GM12878 (cell line): Measurements from ENCODE around the gene GABARAPL2. TPM values are rescaled to one million over a fixed set of nuclear protein-coding genes. Genes with fewer than 3 reads are reported as not detected.

Experiments
- ATAC-seq: fragments of 200-7000 bp; cut with Tn5 transposase; 3 replicates; pipeline ENCODE4 v1.9.1; 2020; ENCODE audit warnings: mild to moderate bottlenecking, moderate library complexity
- BruUV-seq: library from RNA; stranded (reverse); fragments of 400-500 nt; replicated peaks from 2 replicates; lab custom pipeline; 2021; lab: Mats Ljungman, UMichigan
- CTCF ChIA-PET: fragments of 300-600 bp; sonication (Branson Sonifier 250); formaldehyde crosslinking; extraction: SDS; loops from one replicate; lab custom pipeline; 2021; ENCODE audit warnings: inconsistent platforms; lab: Yijun Ruan, JAX
- POLR2A ChIA-PET: fragments of 350-600 bp; formaldehyde crosslinking; extraction: SDS; loops from one replicate; lab custom pipeline; 2021; ENCODE audit warnings: inconsistent platforms; lab: Charles Lee
- RAD21 ChIA-PET: fragments of 300-600 bp; sonication (Branson Sonifier 250); formaldehyde crosslinking; loops from one replicate; lab custom pipeline; 2023; ENCODE audit warnings: antibody characterized with exemption; ENCODE audit not compliant: unreplicated experiment; lab: Charles Lee
- SMC1A ChIA-PET: fragments of 300-600 bp; sonication (Branson Sonifier 250); formaldehyde crosslinking; loops from one replicate; lab custom pipeline; 2023; ENCODE audit not compliant: unreplicated experiment, uncharacterized antibody; lab: Charles Lee
- DNase-seq: peaks from one replicate; pipeline ENCODE4 v3.0.0-alpha.2; 2011; ENCODE audit warnings: low read depth, low spot score
- FAIRE-seq: peaks from 3 replicates; lab custom pipeline; 2011; peaks lifted over from hg19 to GRCh38; lab: Jason Lieb, UNC
- H2AFZ ChIP-seq: 2 replicates; pipeline ENCODE4 v1.6.0; 2011; ENCODE audit warnings: low read depth, low read length, control low read depth; ENCODE audit not compliant: control insufficient read depth
- H3K27ac ChIP-seq: 2 replicates; pipeline ENCODE4 v1.5.1; 2011; ENCODE audit warnings: control low read depth; ENCODE audit not compliant: control insufficient read depth, insufficient read depth
- H3K27me3 ChIP-seq, 2 experiments: replicated peaks in 1 of 2; 2 replicates each; pipeline versions ENCODE4 v1.6.0 to v1.6.1; 2011; ENCODE audit warnings: low read length in 1 of 2; ENCODE audit not compliant: control insufficient read depth in 2 of 2, insufficient read depth in 2 of 2
- H3K36me3 ChIP-seq, 2 experiments: 2 replicates each; pipeline ENCODE4 v1.5.1; 2011; ENCODE audit warnings: low read length in 1 of 2; ENCODE audit not compliant: control insufficient read depth in 2 of 2, insufficient read depth in 2 of 2
- H3K4me1 ChIP-seq: 2 replicates; pipeline ENCODE4 v1.6.1; 2011; ENCODE audit warnings: mild to moderate bottlenecking, low read length, moderate library complexity, mixed read lengths; ENCODE audit not compliant: control insufficient read depth, insufficient read depth
- H3K4me2 ChIP-seq: 2 replicates; pipeline ENCODE4 v1.6.0; 2011; ENCODE audit warnings: control low read depth; ENCODE audit not compliant: control insufficient read depth, insufficient read depth
- H3K4me3 ChIP-seq: fragments of 200-600 bp; sonication (generic); 2 replicates; pipeline ENCODE4 v1.5.1; 2016
- H3K79me2 ChIP-seq: 2 replicates; pipeline ENCODE4 v1.6.0; 2011; ENCODE audit warnings: low read length; ENCODE audit not compliant: control insufficient read depth, insufficient read depth
- H3K9ac ChIP-seq: 2 replicates; pipeline ENCODE4 v1.8.0; 2011; ENCODE audit warnings: low read length, control low read depth, mixed read lengths; ENCODE audit not compliant: control insufficient read depth, insufficient read depth
- H3K9me3 ChIP-seq: replicated peaks from 3 replicates; pipeline ENCODE4 v1.5.1; 2011; ENCODE audit warnings: mild to moderate bottlenecking, low read length; ENCODE audit not compliant: control insufficient read depth, insufficient read depth
- H4K20me1 ChIP-seq: 2 replicates; pipeline ENCODE4 v1.6.0; 2011; ENCODE audit not compliant: control insufficient read depth, insufficient read depth
- BCL3 ChIP-seq: IDR thresholded peaks from 2 replicates; pipeline ENCODE4 v1.6.1; 2011; ENCODE audit warnings: borderline replicate concordance, low read depth, mild to moderate bottlenecking, moderate library complexity, low read length; ENCODE audit not compliant: insufficient read depth, poor library complexity, severe bottlenecking
- JUND ChIP-seq: IDR thresholded peaks from 2 replicates; pipeline ENCODE4 v1.6.1; 2012; ENCODE audit warnings: low read depth, mild to moderate bottlenecking, low read length, improper control_type of control experiment, moderate library complexity
- KDM1A ChIP-seq: fragments of 200-600 bp; sonication (generic); IDR thresholded peaks from 2 replicates; pipeline ENCODE4 v1.6.1; 2016; ENCODE audit warnings: borderline replicate concordance
- NFIC ChIP-seq: IDR thresholded peaks from 2 replicates; pipeline ENCODE4 v1.6.1; 2012; ENCODE audit warnings: low read depth, mild to moderate bottlenecking, inconsistent platforms, low read length, moderate library complexity
- RFX5 ChIP-seq: IDR thresholded peaks from 2 replicates; pipeline ENCODE4 v1.6.1; 2011; ENCODE audit warnings: low read depth, low read length, improper control_type of control experiment
- SPI1 ChIP-seq: IDR thresholded peaks from 2 replicates; pipeline ENCODE4 v1.6.1; 2011; ENCODE audit warnings: low read depth, mild to moderate bottlenecking, low read length, moderate library complexity, borderline replicate concordance; ENCODE audit not compliant: insufficient read depth
- STAT1 ChIP-seq: fragments of 450-650 bp; conservative IDR thresholded peaks from 2 replicates; pipeline ENCODE4 v1.6.1; 2014; ENCODE audit warnings: antibody characterized with exemption, mild to moderate bottlenecking
- WGBS: methylation state at CpG from one replicate; pipeline ENCODE4 v1.1.6; 2016; ENCODE audit warnings: low lambda C conversion rate; ENCODE audit not compliant: insufficient replicate concordance, insufficient coverage; ENCODE audit errors: missing lambda C conversion rate; 5-methylcytosine and 5-hydroxymethylcytosine counted together
- in situ Hi-C: fragments of 300-500 bp; cut with MboI; formaldehyde crosslinking; loops from 9 replicates; pipeline ENCODE4 v1.14.3; 2018; ENCODE audit warnings: mixed read lengths
- intact Hi-C: fragments of 100-400 bp; cut with micrococcal nuclease; formaldehyde crosslinking; loops from one replicate; pipeline ENCODE4 v1.14.2; 2022; ENCODE audit not compliant: unreplicated experiment
- polyA plus RNA-seq, 11 experiments: library from polyadenylated mRNA; depleted of rRNA in 4 of 11; unstranded in 6 of 11; stranded (reverse) in 5 of 11; fragments of >200 nt; fragmentation: Nextera tagmentation in 4 of 11; fragmentation: Illumina TruSeq in 1 of 11; extraction: Ambion mirVana in 4 of 11; extraction: Trizol in 1 of 11; gene quantifications; 1 replicate in 1 of 11; 2 replicates in 10 of 11; pipeline versions ENCODE4 v1.2.1 to v1.2.3, GENCODE V29; 2011 to 2016; ENCODE audit warnings: inconsistent platforms in 2 of 11, missing spikeins in 2 of 11, low read depth in 1 of 11
- total RNA-seq, 4 experiments: library from RNA; depleted of rRNA in 3 of 4; stranded (reverse); fragments of >200 nt in 3 of 4; fragmentation: Illumina TruSeq in 1 of 4; extraction: Trizol in 1 of 4; gene quantifications; 2 replicates each; pipeline versions ENCODE4 v1.2.1 to v1.2.3, GENCODE V29; 2013 to 2021

GABARAPL2 gene
- total and polyA plus RNA-seq, 10 of the 15 experiments (the other 5 are each of a cell fraction or from before 2014, with no cell fraction given): 61.9 to 359 (median 128) TPM

- H4K20me1 ChIP-seq: no peaks in the 10 kb centered on the region
- DNase-seq (no peak), FAIRE-seq (no peak), ATAC-seq (peak; percentile 80)
- intact Hi-C loops (no loop called here), in situ Hi-C loops (no loop called here)
- H3K27me3 ChIP-seq: no peaks in the 10 kb centered on the region
- no peak overlapping the region for H2AFZ ChIP-seq
- no TSS peak for BruUV-seq
- no peak overlapping the region for H3K4me3 ChIP-seq
- no peak overlapping the region for H3K4me2 ChIP-seq
- H3K9me3 ChIP-seq: no peaks in the 10 kb centered on the region
- SMC1A ChIA-PET: interaction anchor here (0.9 to 1.2 kb wide), 2 partner anchors 38 to 60 kb away, joined by 3 to 5 read pairs; no protein-coding TSS in a partner anchor
- H3K9ac ChIP-seq: no peak overlapping the region
- POLR2A ChIA-PET: interaction anchor here (1.0 to 1.3 kb wide), 2 partner anchors 18 to 19 kb away, joined by 3 to 5 read pairs; partner anchors contain the start of gene GABARAPL2
- WGBS: 30% methylated on average over 3 of the region's 3 CpGs
- RAD21 ChIA-PET: interaction anchor here (0.9 to 1.0 kb wide), 2 partner anchors 20 to 28 kb away, joined by 3 to 5 read pairs; partner anchors contain the start of gene TMEM231
- peaks cover 11% of the 10 kb centered on the region for H3K4me1 ChIP-seq
- H3K27ac ChIP-seq: no peak overlapping the region; the same call in 1 of the 2 replicates
- CTCF ChIA-PET: interaction anchor here (0.6 to 1.1 kb wide), 7 partner anchors 11 to 612 kb away, joined by 3 to 5 read pairs (median 3); no protein-coding TSS in a partner anchor
- no peak for TF ChIP-seq STAT1
- TF ChIP-seq NFIC: 0 out of 2 replicates have a peak, but pooled peaks have one; percentile 20
- TF ChIP-seq SPI1: peak; percentile 63; the same call in 1 of the 2 replicates
- H3K36me3 ChIP-seq: no peaks in the 10 kb centered on the region; a peak in 1 of 4 replicates
- H3K79me2 ChIP-seq: no peaks in the 10 kb centered on the region
Observed at GRCh38 chr16:75584108-75584507, 17.9 kb downstream of the GABARAPL2 start.

- no TSS peak for BruUV-seq
- WGBS: 100% methylated on average over 4 of the region's 4 CpGs
- no peaks in the 10 kb centered on the region; a peak in 1 of 4 replicates for H3K36me3 ChIP-seq
- TF ChIP-seq BCL3: no peak
- TF ChIP-seq JUND: no peak
- no peak for TF ChIP-seq KDM1A
- TF ChIP-seq RFX5: no peak
- ChIA-PET RAD21 (no interaction called here), POLR2A (interaction anchor here (1.0 kb wide), 1 partner anchor 12 kb away, joined by 3 read pairs; no protein-coding TSS in a partner anchor), SMC1A (interaction anchor here (1.1 kb wide), 1 partner anchor 12 kb away, joined by 4 read pairs; no protein-coding TSS in a partner anchor), CTCF (interaction anchor here (1.0 kb wide), 1 partner anchor 15 kb away, joined by 3 read pairs; no protein-coding TSS in a partner anchor)
- DNase-seq: no peak
- H3K27ac ChIP-seq: no peak overlapping the region
- no peak for ATAC-seq
- H3K4me2 ChIP-seq: no peak overlapping the region
- no peak overlapping the region for H3K4me3 ChIP-seq
- H3K4me1 ChIP-seq: no peaks in the 10 kb centered on the region
- FAIRE-seq: no peak
- H3K79me2 ChIP-seq: no peaks in the 10 kb centered on the region
- H4K20me1 ChIP-seq: no peaks in the 10 kb centered on the region
- H2AFZ ChIP-seq: no peak overlapping the region
- no peaks in the 10 kb centered on the region for H3K9me3 ChIP-seq
- intact Hi-C loops: no loop called here
- no peaks in the 10 kb centered on the region for H3K27me3 ChIP-seq
- H3K9ac ChIP-seq: no peak overlapping the region
- in situ Hi-C loops: no loop called here
Observed at GRCh38 chr16:75588716-75589115, 22.5 kb downstream of the GABARAPL2 start.
